ENCODE results near the gene FANCC. TPM values are rescaled to one million over a fixed set of nuclear protein-coding genes. Genes with fewer than 3 reads are reported as not detected.
"Not testable (repeated sequence)": the region's sequence is repeated elsewhere in the genome, so short reads cannot be mapped to it uniquely, and the experiment has no call there.

Gene FANCC
- total and polyA plus RNA-seq, 10 donors = 0.89 to 9.7 (median 6.6) TPM

DNA sequence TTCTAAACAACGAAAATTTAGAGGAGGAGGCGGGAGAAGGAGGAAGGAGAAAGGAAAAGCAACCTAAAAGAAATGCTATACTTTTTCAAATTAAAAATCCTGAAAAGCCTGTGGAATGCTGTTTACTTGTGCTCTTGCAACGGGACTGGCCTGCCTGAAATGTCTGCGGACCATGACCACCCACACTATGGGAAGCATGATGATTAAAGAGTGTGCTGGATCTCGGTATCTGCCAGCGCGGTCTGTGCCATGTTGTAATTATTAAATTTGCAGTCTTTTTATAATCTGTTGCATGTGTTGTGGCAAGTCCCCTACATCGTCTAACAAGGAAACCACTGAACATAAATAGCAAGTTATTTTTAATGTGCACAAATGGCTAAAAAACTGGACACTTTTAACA is 111.4 kb downstream of the FANCC start:
- Histone ChIP-seq H3K4me1 (no peaks in the 10 kb centered on the region), H3K27me3 (replicated peaks in 1 of 7) (no peaks in the 10 kb centered on the region), H3K36me3 (no peaks in the 10 kb centered on the region), H3K4me3 (no peak overlapping the region), H3K9me3 (no peaks in the 10 kb centered on the region), H3K27ac (no peak overlapping the region)
- TF ChIP-seq POLR2A (IDR thresholded peaks at IDR 0.05) (no peak), POLR2AphosphoS5 (IDR thresholded peaks at IDR 0.05) (no peak)
- TF ChIP-seq, protein P1, sequence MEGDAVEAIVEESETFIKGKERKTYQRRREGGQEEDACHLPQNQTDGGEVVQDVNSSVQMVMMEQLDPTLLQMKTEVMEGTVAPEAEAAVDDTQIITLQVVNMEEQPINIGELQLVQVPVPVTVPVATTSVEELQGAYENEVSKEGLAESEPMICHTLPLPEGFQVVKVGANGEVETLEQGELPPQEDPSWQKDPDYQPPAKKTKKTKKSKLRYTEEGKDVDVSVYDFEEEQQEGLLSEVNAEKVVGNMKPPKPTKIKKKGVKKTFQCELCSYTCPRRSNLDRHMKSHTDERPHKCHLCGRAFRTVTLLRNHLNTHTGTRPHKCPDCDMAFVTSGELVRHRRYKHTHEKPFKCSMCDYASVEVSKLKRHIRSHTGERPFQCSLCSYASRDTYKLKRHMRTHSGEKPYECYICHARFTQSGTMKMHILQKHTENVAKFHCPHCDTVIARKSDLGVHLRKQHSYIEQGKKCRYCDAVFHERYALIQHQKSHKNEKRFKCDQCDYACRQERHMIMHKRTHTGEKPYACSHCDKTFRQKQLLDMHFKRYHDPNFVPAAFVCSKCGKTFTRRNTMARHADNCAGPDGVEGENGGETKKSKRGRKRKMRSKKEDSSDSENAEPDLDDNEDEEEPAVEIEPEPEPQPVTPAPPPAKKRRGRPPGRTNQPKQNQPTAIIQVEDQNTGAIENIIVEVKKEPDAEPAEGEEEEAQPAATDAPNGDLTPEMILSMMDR (IDR thresholded peaks at IDR 0.05 in 8 of 11, conservative IDR thresholded peaks at IDR 0.05 in 3 of 11) = no peak
- WGBS, 5 donors = 89 to 93% (median 90%) methylated on average over 8 of the region's 8 CpGs
- intact Hi-C loops (cut with DNase I; ENCODE audit: low total_unique reads) = no loop called here
- no peak for DNase-seq

DNA sequence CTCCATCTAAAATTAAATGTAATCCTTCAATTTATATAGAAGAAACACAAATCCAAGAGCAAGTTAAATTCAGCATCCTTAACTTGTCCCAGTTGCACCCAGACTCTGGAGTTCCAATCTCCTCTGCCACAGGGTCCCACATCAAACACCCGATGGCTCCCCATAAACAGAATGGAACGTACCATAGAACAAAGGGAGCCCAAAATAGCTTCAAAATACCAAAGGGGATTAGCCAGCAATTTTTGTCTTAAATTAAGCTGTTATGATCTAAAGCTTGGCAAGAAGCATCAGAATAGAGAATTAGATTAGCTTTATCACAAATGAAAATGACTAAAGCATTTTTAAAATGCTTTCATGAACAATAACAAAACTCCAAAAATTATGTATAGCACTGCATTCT is 112.8 kb downstream of the FANCC start:
- Histone ChIP-seq H3K27me3 (replicated peaks in 1 of 7) (no peaks in the 10 kb centered on the region), H3K4me3 (no peak overlapping the region), H3K4me1 (no peaks in the 10 kb centered on the region), H3K27ac (no peak overlapping the region), H3K36me3 (no peaks in the 10 kb centered on the region), H3K9me3 (no peaks in the 10 kb centered on the region)
- DNase-seq = no peak
- WGBS, 5 donors = 76 to 93% (median 88%) methylated on average over 2 of the region's 2 CpGs
- intact Hi-C loops (cut with DNase I; ENCODE audit: low total_unique reads) = no loop called here
- no peak for TF ChIP-seq POLR2AphosphoS5 (IDR thresholded peaks at IDR 0.05)
- no peak for TF ChIP-seq POLR2A (IDR thresholded peaks at IDR 0.05)
- TF ChIP-seq, protein P1 (IDR thresholded peaks at IDR 0.05 in 8 of 11, conservative IDR thresholded peaks at IDR 0.05 in 3 of 11) = no peak

DNA sequence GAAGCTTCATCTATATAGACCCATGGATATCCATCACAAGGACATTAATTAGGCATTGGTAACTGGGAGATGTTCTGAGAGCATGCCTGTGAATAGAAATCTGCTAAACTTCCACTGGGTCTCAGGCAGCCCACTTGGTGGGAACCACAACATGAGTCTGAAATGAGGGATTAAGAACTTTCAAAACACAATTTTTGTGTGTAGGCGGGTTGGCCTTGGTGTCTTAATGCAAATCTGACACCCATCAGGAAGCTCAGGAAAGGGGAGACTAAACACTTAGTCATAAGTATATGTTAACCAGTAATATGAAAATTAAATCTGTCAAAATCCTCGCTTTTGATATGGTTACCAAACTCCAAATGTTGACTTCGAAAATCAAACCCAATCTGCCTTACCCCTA is 113.2 kb downstream of the FANCC start:
- Histone ChIP-seq H3K9me3 (no peaks in the 10 kb centered on the region), H3K4me3 (no peak overlapping the region), H3K36me3 (no peaks in the 10 kb centered on the region), H3K4me1 (no peaks in the 10 kb centered on the region), H3K27ac (no peak overlapping the region), H3K27me3 (replicated peaks in 1 of 7) (no peaks in the 10 kb centered on the region)
- intact Hi-C loops (cut with DNase I; ENCODE audit: low total_unique reads) = no loop called here
- no peak for DNase-seq
- TF ChIP-seq POLR2A (IDR thresholded peaks at IDR 0.05) = no peak
- TF ChIP-seq POLR2AphosphoS5 (IDR thresholded peaks at IDR 0.05) = no peak
- TF ChIP-seq, protein P1 (IDR thresholded peaks at IDR 0.05 in 8 of 11, conservative IDR thresholded peaks at IDR 0.05 in 3 of 11) = no peak
- WGBS, 5 donors = 84 to 93% (median 92%) methylated on average over 3 of the region's 3 CpGs

DNA sequence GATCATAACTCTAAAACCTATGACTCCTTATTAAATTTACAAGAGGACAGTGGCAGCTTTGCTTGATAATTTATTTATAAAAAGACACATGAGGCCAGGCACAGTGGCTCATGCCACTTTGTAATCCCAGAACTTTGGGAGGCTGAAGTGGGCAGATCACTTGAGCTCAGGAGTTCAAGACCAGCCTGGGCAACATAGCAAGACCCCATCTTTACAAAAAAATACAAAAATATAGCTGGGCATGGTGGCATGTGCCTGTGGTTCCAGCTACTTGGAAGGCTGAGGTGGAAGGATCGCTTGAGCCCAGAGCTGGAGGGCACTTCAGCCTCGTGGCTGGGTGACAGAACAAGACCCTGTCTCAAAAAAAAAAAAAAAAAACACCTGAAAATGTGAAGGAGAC is 114.5 kb downstream of the FANCC start:
- H3K27me3 ChIP-seq (replicated peaks in 1 of 7); H3K36me3 ChIP-seq; DNase-seq; intact Hi-C loops (cut with DNase I; ENCODE audit: low total_unique reads); H3K4me3 ChIP-seq; H3K27ac ChIP-seq; H3K9me3 ChIP-seq; H3K4me1 ChIP-seq: not testable (repeated sequence)
- WGBS, 5 donors = 88 to 98% (median 91%) methylated on average over 2 of the region's 2 CpGs

DNA sequence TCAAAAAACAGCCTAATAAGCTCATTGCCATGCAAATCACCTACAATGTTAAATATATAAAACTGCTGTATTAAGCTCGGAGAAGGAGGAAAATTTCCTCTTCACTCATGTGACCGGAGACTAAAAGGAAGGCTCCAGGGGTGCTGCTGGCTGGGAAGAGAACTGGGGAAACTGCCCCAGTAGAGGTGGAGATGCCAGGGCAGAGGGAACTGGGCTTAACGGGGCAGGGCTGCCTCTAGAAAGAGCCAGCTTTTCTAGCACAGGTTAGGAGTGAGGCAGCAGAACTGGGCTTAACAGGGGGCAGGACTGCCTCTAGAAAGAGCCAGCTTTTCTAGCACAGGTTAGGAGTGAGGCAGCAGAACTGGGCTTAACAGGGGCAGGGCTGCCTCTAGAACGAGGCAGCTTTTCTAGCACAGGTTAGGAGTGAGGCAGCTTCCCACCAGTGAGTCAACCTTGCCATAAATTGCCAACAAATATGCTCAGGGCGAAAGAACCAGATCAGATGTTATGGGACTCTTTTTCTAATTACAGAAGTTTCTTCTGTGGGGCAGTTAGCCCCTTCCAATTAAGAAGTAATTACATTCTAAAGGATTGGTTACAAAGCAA is 115.3 kb downstream of the FANCC start:
- no peaks in the 10 kb centered on the region for H3K27me3 ChIP-seq (replicated peaks in 1 of 7)
- H3K9me3 ChIP-seq = no peaks in the 10 kb centered on the region
- no peaks in the 10 kb centered on the region for H3K36me3 ChIP-seq
- H3K27ac ChIP-seq = no peak overlapping the region
- no peak for DNase-seq
- WGBS, 5 donors = 92 to 96% (median 95%) methylated on average over 5 of the region's 5 CpGs
- H3K4me3 ChIP-seq = no peak overlapping the region
- no peak for TF ChIP-seq POLR2AphosphoS5 (IDR thresholded peaks at IDR 0.05)
- TF ChIP-seq, protein P1 (IDR thresholded peaks at IDR 0.05 in 8 of 11, conservative IDR thresholded peaks at IDR 0.05 in 3 of 11) = no peak
- no peak for TF ChIP-seq POLR2A (IDR thresholded peaks at IDR 0.05)
- intact Hi-C loops (cut with DNase I; ENCODE audit: low total_unique reads) = no loop called here
- H3K4me1 ChIP-seq = no peaks in the 10 kb centered on the region

Data from spleen (tissue), 11 donors.